IMR-90 (cell line): ENCODE measurements around the gene LRRC42.

Experiments used
- BHLHE40 ChIP-seq: fragments of 150-350 bp; IDR thresholded peaks from 2 replicates; pipeline ENCODE4 v1.6.1; 2016; ENCODE audit warnings: mild to moderate bottlenecking, low read depth, low read length
- CEBPB ChIP-seq: IDR thresholded peaks from 2 replicates; pipeline ENCODE4 v1.6.1; 2012; ENCODE audit warnings: low read depth, low read length, improper control_type of control experiment
- CHD1 ChIP-seq: IDR thresholded peaks from 2 replicates; pipeline ENCODE4 v1.6.1; 2012; ENCODE audit warnings: low read depth, low read length, improper control_type of control experiment
- CTCF ChIP-seq: conservative IDR thresholded peaks from 2 replicates; pipeline ENCODE4 v1.5.1; 2012; ENCODE audit warnings: mild to moderate bottlenecking, low read depth, low read length, improper control_type of control experiment
- FOS ChIP-seq: fragments of 150-350 bp; IDR thresholded peaks from 2 replicates; pipeline ENCODE4 v1.6.1; 2016; ENCODE audit warnings: low read depth, low read length
- MAFK ChIP-seq: IDR thresholded peaks from 2 replicates; pipeline ENCODE4 v1.6.1; 2012; ENCODE audit warnings: low read depth, low read length, improper control_type of control experiment
- POLR2A ChIP-seq: IDR thresholded peaks from 2 replicates; pipeline ENCODE4 v1.6.1; 2012; ENCODE audit warnings: mild to moderate bottlenecking, low read depth, low read length
- RAD21 ChIP-seq: IDR thresholded peaks from 2 replicates; pipeline ENCODE4 v1.6.1; 2012; ENCODE audit warnings: low read length, improper control_type of control experiment
- RFX5 ChIP-seq: IDR thresholded peaks from 2 replicates; pipeline ENCODE4 v1.8.0; 2012; ENCODE audit warnings: low read depth, mild to moderate bottlenecking, low read length, moderate library complexity

GRCh38 chr1:53899206-53899628 is 46.9 kb upstream of the LRRC42 start:
- no peak for TF ChIP-seq POLR2A
- no peak for TF ChIP-seq CTCF
- TF ChIP-seq RFX5: no peak
- TF ChIP-seq RAD21: no peak
- TF ChIP-seq CHD1: no peak
- TF ChIP-seq FOS: no peak
- no peak for TF ChIP-seq CEBPB
- no peak for TF ChIP-seq BHLHE40
- no peak for TF ChIP-seq MAFK
